Measurements from ENCODE around the gene DNAH1.

DNA sequence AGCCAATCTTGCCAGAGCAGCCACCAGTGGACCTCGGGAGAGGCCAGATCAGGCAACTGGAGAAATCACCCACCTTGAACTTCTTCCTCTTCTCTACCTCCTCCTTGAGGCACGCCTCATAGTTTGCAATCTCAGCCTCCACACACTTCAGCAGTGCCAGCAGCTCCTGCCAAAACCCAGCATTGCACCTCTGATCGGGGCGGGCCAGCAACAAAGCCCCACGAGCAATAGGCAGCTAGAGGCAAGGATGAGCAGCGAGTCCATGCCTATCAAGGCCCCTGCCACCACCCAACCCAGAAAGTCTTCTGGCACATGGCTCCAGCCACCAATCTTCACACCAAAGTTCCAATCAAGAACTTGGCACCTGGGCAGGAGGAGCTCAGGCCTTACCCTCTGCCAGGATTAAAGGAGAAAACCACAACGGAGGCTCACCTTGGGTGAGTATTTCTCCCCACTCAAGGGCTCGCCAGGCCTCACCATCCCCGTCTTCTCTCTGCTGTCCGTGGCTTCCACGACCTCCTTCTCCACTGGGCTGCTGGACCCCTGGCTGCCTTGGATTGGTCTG is 86.7 kb downstream of the DNAH1 start:
- TF ChIP-seq, protein P1, sequence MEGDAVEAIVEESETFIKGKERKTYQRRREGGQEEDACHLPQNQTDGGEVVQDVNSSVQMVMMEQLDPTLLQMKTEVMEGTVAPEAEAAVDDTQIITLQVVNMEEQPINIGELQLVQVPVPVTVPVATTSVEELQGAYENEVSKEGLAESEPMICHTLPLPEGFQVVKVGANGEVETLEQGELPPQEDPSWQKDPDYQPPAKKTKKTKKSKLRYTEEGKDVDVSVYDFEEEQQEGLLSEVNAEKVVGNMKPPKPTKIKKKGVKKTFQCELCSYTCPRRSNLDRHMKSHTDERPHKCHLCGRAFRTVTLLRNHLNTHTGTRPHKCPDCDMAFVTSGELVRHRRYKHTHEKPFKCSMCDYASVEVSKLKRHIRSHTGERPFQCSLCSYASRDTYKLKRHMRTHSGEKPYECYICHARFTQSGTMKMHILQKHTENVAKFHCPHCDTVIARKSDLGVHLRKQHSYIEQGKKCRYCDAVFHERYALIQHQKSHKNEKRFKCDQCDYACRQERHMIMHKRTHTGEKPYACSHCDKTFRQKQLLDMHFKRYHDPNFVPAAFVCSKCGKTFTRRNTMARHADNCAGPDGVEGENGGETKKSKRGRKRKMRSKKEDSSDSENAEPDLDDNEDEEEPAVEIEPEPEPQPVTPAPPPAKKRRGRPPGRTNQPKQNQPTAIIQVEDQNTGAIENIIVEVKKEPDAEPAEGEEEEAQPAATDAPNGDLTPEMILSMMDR (IDR thresholded peaks at IDR 0.05), result no peak
- no peak for TF ChIP-seq POLR2AphosphoS5 (IDR thresholded peaks at IDR 0.05; ENCODE audit: low read depth, low read length)
- no peak for TF ChIP-seq SIN3A (IDR thresholded peaks at IDR 0.05; ENCODE audit: borderline replicate concordance, insufficient read depth, low read depth, low read length)

Data from Panc1 (cell line).